GM21390 (cell line): ENCODE data around the gene TIMM9.
"Not testable (repeated sequence)": the region's sequence is repeated elsewhere in the genome, so short reads cannot be mapped to it uniquely, and the experiment has no call there.

Experiments
- ATAC-seq: cut with Tn5 transposase; IDR thresholded peaks from one replicate; pipeline ENCODE4 v1.9.1; 2021; ENCODE audit not compliant: unreplicated experiment

Gene TIMM9, protein sequence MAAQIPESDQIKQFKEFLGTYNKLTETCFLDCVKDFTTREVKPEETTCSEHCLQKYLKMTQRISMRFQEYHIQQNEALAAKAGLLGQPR

DNA sequence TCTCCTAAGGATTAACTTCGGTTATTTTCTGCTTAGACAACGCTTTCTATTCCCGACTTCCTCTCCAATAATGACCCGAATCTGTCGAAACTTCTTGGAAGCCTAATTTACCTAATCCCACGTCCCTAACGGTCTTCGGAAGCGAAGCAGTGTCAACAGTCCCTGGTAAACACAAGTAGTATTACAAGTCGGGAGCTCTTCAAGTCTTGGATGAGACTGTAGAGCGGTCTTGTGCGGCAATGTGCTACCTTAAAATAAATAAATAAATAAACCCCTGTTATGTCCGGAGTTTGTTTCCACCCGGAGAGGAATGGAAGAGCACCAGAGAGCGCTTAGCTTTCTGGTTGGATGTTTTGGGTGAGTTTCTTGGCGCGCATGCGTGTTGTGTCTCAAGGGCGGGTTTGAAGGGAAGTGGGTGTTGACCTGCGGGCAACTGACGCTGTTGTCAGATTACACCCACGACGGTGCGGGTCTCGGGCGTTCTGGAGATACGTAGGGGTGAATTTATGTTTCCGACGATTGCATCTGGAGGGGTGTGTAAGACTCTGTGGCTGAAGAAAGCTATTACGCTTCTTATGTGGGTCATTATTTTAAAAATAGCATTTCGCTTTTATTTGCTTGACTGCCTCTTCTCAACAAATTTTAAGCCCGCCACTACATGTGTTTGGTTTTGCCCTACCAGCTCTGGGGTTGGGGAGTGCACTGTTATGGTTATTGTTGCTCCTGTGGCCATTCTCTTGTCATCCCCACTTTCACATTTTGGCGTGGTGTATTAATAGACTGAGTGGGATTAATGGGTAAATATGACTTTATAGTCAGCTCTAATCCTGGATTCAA lies at the start of gene TIMM9, which contains the start of gene KIAA0586:
TIMM9 (minus strand) TSS at position 251 of the 837 bp plus-strand sequence. CDS start 15,586 bp downstream, outside the sequence.
KIAA0586 (plus strand) TSS at position 439 of the 837 bp plus-strand sequence. CDS start 546 bp downstream, outside the sequence.
- ATAC-seq = peak; percentile 87

DNA sequence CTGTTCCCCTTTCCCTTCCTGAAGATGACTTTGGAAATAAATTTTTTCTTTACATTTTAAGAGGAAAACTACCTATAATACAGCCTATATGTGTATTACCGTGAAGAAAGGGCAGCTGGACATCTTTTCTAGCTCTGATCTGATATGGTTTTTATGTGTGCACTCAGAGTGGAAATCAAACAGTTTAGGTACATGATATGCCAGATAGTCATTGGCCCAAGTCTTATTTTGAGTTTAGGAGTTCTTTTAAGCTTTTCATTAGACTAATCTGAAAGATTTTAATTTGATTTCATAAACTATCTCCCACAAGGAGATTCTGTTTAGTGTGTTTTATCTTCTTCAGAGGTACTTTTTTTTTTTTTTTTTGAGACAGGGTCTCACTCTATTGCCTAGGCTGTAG lies 49.0 kb upstream of the TIMM9 start:
- ATAC-seq = no peak

DNA sequence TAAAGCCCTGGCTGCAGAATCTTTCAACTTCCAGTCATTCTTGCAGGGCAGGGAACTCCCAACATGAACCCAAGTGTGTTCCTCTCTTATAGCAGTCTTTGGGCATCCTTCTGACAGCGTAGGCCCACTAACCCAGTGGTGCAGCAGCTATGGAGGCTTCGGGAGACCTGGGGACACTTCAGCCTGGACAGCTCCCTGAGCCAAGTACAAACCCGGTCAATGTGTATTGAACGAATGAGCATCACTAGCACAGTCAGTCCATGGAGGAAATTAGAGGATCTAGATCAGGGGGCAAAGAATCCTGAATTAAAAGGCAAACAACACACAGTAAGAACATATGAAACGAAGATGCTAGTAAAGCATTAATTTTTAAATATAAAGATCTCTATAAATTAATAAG lies 42.0 kb upstream of the TIMM9 start:
- no peak for ATAC-seq

DNA sequence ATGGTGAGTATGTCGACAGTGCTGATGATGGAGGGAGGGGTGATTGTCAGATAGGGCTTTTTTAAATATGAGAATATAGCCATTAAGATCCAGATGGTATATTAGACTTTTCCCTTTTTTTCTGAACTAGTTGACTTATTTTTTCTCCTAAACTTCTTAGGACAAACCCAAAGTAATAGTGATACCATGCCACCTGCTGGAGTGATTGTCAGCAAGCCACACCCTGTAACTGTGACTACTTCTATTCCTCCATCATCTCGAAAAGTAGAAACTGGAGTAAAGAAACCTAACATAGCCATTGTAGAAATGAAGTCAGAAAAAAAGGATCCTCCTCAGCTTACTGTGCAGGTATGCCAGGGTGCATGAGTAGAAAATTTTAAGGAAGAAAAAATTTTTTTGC lies 40.2 kb upstream of the TIMM9 start:
- ATAC-seq = no peak

DNA sequence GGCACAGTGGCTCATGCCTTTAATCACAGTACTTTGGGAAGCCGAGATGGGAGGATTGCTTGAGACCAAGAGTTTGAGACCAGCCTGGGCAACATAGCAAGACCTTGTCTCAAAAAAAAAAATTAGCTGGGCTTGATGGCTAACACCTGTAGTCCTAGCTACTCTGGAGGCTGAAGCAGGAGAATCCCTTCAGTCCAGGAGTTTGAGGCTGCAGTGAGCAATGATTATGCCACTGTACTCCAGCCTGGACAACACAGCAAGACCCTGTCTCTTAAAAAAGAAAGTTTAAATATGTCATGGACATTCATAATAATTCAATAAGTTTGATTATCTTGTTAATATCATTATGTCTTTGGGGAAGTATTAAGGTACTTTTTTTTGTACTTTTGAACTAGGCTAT lies 39.1 kb upstream of the TIMM9 start:
- ATAC-seq = no peak

DNA sequence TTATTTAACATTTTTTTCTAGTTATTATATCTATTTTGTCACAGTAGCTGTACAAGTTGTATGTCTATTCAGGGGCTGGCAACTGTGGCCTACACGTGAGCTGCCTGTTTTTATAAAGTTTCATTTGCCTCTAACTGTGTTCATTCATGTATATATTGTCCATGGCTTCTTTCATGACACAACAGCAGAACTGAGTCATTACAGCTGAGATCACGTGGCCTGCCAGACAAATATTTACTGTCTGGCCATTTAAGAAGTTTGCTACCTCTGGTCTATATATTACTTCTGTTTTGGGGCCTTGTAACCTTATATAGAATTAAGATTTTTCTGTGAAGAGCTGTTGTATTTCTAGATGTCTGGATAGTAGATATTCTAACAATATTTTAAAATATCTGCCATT lies 38.1 kb upstream of the TIMM9 start:
- ATAC-seq = no peak

DNA sequence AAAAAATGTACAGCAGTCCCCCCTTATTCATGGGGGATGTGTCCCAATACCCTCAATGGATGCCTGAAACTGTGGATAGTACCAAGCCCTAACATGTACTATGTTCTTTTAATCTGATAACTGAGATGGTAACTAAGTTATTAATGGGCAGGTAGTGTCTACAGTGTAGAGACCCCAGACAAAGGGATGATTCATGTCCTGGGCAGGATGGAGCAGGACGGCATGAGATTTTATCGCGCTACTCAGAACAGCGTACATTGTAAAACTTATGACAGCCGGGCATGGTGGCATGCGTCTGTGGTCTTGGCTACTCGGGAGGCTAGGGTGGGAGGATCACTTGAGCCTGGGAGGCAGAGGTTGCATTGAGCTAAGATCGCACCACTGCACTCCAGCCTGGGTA lies 37.3 kb upstream of the TIMM9 start:
- ATAC-seq = no peak

DNA sequence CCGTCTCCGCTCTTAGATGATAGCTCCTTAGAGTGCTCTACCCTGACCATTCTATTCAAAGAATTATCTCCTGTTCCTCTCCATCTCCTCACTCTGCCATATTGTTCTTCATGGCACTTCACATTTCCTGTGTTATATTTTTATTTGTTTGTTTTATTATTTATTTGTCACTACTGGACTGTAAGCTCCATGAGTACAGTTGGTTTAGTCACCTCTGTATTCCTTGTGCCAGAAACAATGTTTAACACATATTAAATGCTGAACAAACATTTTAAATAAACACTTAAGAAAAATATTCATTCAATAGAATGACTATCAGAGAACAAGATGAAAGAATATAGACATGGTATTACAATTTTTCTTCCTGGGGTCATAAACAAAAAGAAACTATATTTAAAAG lies 35.8 kb upstream of the TIMM9 start:
- ATAC-seq = no peak

DNA sequence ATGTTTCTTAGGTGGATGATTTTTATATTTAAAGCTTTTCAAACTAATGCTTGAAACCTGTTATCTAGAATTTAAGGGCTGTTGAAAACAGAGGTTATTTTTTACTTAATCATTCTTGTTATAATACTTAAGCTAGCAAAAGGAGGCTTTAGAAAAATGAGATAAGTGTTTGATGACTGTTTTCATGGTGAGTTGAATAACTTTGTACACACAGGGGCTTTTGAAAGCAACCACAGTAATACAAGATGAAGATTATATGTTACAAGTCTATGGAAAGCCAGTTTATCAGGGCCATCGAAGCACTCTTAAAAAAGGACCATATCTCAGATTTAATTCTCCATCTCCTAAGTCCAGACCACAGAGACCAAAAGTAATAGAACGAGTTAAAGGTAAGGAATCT lies 33.4 kb upstream of the TIMM9 start:
- ATAC-seq = no peak

DNA sequence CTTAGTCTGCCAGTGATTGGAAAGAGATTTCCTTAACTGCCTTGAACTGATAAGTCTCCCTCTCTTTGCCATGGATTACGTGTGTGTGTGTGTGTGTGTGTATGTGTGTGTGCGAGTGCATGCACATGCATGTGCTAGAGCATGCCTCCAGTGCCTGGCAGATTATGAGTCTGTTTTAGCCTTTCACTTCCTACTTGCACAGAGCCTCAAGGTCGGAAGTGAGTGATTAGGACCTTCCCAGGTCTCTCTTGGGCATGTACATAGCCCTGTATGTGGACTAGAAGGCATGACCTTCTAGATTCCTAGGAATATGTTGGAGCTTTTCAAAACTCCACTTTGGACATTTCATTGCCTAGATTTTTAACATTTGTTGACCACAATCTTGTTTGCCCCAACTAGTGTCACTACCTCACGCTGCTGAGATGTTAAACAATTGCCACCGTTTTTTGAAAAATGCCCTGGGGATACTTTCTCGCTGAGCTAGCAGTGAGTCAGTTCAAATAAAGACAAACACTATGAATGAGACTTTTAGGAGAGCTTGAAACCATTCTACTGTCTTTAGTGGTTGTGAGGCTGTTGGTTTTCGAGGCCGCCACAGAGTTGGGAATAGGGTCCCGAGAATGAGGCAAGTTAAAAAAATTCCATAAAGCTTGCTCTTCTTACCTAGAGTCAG lies 28.4 kb upstream of the TIMM9 start:
- ATAC-seq = no peak

DNA sequence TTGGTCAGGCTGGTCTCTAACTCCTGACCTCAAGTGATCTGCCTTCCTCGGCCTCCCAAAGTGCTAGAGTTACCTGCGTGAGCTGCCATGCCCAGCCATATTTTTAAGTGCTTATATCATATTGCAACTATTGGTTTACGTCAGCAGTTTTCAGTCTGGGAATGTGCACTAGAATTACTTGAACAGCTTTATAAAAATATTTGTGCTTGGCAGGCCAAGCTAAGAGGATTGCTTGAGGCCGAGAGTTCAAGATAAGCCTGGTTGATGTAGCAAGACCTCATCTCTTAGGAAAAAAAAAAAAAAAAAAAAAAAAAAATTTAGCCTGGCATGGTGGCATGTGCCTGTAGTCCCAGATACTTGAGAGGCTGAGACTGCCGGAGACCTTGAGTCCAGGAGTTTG lies 17.3 kb upstream of the TIMM9 start:
- ATAC-seq = no peak

DNA sequence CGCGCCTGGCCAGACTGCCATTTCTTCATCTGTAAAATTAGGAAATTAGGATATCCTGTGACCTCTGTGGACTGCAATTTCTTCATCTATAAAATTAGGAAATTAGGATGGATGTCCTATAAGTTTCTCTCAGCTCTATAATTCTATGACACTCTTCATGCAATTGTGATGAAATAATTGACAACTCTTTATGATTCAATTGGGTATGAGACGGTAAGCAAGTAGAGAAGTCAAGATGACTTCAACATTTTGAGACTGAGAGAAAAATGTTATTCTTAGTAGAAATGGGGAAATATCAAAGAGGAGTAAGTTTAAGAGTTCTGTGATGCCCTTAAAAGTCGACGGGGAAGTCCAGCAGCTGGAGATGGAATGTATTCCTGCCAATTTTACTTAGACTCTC lies 12.1 kb upstream of the TIMM9 start:
- no peak for ATAC-seq

DNA sequence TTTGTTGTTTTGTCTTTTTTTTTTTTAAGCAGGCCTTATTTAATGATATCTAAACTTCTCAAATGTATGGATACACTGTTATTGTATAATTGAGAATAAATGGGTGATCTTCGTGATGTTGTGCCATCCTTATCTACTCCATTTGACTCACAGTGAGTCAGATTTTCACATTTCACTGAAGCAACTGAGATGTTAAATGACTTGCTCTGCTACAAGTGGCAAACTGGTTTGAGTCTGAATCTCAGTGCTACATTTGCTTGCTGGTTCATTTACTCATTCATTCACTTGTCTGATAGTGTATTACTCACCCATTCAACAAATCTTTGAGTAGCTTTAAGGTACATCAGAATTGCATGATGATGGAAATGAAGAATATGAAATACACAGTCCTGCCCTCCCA lies 2.8 kb upstream of the TIMM9 start:
- no peak for ATAC-seq

DNA sequence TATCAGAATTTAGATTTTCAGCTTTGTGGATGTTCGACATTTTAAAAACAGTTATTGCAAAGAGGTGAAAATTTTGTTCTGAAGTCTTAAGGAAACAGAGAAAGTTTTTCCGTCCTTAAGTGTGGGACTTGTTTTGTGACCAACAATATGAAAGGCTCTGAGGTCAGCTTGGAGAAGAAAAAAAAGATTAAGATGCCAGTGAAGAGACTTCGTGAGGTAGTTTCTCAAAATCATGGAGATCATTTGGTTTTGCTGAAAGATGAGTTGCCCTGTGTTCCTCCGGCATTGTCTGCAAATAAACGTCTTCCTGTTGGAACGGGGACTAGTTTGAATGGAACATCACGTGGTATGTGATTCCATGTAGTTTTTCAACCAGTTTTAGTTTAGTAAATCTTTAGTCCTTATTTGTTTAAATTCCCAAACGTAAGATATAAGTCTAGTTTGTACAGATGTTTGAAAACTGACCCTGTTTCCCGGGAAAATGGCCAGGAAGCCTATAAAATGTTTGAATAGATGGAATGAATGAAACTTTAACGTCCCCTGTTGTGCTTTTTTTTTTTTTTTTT lies 870 bp upstream of the TIMM9 start:
- ATAC-seq = no peak

DNA sequence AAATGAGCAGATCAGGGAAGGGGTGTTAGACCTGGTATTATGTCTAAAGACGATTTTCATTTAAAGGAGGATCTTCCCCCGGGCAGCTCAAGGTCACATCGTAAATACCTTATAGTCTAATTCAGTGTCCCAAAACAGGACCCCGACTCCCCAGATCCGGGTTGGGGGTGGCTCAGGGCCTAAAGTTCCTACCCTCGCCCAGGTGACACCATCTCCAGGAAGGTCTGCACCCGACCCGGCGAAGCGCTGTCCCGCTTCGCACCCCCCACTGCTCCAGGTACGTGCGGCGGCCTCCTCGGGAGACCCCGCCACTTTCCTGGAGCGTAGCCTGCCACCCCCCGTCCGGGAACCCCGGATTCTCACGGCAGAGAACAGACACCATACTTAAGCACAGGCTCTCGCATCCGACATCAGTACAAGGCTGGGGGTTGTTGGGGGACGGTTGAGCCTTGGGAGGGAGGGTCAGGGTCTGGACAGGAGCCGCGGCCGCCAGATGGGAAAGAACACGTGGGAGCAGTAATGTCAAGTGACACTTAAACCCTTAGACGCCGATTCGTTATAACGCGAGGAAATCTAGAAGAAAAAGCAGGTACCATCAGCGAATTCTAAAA lies 556 bp downstream of the TIMM9 start:
- peak; percentile 35 for ATAC-seq

DNA sequence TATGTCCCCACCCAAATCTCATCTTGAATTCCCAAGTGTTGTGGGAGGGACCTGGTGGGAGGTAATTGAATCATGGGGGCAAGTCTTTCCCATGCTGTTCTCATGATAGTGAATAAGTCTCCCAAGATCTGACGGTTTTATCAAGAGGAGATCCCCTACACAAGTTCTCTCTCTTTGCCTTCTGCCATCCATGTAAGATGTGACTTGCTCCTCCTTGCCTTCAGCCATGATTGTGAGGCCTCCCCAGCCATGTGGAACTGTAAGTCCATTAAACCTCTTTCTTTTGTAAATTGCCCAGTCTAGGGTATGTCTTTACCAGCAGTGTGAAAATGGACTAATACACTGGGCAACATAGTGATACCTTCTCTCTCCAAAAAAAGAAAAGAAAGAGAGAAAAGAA lies 10.4 kb downstream of the TIMM9 start:
- ATAC-seq = not testable (repeated sequence)

DNA sequence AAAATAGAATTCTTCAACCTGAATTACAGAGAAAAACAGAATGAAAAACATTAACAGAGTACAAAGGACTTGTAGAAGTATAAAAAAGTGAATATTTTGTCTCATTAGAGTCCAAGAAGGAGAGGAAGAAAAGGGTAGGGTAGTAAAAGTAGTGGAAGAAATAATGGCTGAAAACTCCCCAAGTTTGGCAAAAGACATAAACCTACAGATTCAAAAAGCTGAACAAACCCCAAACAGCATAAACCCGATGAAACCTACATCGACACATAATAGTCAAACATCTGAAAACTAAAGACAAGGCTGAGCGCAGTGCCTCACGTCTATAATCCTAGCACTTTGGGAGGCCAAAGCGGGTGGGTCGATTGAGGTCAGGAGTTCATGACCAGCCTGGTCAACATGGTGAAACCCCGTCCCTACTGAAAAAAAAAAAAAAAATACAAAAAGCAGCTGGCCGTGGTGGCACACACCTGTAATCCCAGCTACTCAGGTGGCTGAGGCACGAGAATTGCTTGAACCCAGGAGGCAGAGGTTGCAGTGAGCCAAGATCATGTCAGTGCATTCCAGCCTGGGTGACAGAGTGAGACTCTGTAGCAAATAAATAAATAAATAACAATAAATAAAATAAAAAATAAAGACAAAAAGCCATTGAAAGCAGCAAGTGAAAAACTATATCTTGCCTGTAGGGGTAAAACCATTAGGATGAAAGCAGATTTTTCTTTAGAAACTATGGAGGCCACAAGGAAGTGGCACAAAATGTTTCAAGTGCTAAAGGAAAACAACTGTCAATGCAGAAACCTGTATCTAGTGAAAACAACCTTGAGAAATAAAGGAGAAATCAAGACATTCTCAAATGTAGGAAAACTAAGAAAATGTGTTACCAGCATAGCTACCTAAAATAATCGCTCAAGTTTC lies 11.4 kb downstream of the TIMM9 start:
- no peak for ATAC-seq

DNA sequence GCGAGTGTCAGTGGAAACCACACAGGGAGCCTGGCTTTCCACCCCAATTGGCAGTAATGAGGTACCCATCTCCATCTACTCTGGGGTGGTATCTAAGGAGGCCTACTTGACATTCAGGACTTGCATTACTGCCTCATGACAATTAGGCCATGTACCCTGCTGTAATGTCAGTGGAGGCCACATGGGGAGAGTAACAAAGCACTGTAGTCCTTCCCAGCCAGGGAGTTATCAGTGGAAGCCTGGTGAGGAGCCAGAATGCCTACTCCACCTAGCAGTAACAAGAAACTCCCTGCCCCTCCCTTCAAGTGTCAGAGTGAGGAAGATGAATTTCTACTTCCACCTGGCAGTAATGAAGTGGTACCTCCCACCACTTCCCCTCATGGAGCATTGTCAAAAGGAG lies 12.5 kb downstream of the TIMM9 start:
- ATAC-seq = no peak

DNA sequence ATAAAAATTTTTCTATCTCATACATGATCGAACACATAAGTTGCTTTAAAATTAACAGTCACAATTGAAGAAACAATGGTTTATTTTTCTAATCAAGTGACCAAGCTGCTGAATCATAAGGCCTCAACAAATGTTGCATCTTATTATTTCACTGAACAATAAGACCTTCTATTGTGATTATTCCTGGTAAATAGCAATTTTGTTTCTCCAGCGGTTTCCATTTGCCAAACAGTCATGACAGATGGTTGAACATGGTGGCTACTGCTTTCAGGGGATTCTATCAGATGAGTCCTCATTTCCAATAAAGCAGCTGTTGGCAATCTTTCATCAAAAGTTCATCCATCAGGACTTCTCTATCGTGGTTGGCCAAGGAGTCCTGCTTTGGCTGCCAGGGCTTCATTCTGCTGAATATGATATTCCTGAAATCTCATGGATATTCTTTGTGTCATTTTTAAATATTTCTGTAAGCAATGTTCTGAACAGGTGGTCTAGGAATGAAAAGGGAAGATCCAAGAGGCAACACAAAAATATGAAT lies 18.6 kb downstream of the TIMM9 start:
- no peak for ATAC-seq

DNA sequence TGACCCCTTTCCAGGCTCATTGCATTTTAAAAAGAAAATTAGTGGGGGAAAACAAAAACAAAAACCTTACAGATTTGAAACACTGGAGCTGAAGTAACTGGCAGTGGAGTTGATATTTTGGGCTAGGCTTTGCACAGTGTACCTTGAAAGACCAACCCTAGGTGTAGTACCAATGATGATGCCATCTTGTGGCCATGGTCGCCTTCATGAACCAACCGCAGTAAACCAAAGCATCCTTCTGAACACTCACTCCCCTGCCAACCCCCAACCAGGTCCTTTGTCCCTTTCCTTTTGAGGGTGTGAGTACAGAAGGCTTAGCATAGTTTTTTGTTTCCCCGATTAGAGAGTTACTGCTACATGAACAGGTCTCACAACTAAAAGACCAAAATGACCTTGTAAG lies 25.7 kb downstream of the TIMM9 start:
- ATAC-seq = no peak
